ENCODE measurements around the gene LHFPL6.

- TF ChIP-seq CEBPB (IDR thresholded peaks at IDR 0.05) = no peak
- TF ChIP-seq PHF8 (IDR thresholded peaks at IDR 0.05; ENCODE audit: borderline replicate concordance, low read depth) = no peak
- no peak for TF ChIP-seq HOXA7 (CRISPR knock-in tag; IDR thresholded peaks at IDR 0.05)
- no peak for TF ChIP-seq POLR2A (IDR thresholded peaks at IDR 0.05; ENCODE audit: low read length)
- TF ChIP-seq CTCF (IDR thresholded peaks at IDR 0.05) = no peak
- no peak for TF ChIP-seq MAX (IDR thresholded peaks at IDR 0.05)
- TF ChIP-seq CBX8 (IDR thresholded peaks at IDR 0.05) = no peak
- no peak for TF ChIP-seq SMC3 (IDR thresholded peaks at IDR 0.05)
- TF ChIP-seq NR3C1 (IDR thresholded peaks at IDR 0.05) = no peak
Observed at GRCh38 chr13:39377699-39378098, 225.3 kb downstream of the LHFPL6 start.
